Adrenal gland (tissue), 5 donors: ENCODE results near the gene SYNE2.

Source experiments
- POLR2A ChIP-seq, 2 donors: fragments of 450-650 bp; IDR thresholded peaks; one replicate each; pipeline ENCODE4 v1.6.1; 2017; ENCODE audit warnings: antibody characterized with exemption in 2 of 2, mild to moderate bottlenecking in 2 of 2, moderate library complexity in 1 of 2
- TF ChIP-seq, protein P1 (sequence below), 6 experiments: fragments of 450-650 bp in 4 of 6; fragments of 200-600 bp in 2 of 6; sonication (generic) in 1 of 6; IDR thresholded peaks; 1 replicate in 5 of 6; 2 replicates in 1 of 6; pipeline versions ENCODE4 v1.5.1 to v1.8.0; 2016 to 2021; ENCODE audit warnings: antibody characterized with exemption in 6 of 6, mild to moderate bottlenecking in 2 of 6, moderate library complexity in 1 of 6
- donor health status: DM: no; HTN: no; CAD: no.

- TF ChIP-seq, protein P1, sequence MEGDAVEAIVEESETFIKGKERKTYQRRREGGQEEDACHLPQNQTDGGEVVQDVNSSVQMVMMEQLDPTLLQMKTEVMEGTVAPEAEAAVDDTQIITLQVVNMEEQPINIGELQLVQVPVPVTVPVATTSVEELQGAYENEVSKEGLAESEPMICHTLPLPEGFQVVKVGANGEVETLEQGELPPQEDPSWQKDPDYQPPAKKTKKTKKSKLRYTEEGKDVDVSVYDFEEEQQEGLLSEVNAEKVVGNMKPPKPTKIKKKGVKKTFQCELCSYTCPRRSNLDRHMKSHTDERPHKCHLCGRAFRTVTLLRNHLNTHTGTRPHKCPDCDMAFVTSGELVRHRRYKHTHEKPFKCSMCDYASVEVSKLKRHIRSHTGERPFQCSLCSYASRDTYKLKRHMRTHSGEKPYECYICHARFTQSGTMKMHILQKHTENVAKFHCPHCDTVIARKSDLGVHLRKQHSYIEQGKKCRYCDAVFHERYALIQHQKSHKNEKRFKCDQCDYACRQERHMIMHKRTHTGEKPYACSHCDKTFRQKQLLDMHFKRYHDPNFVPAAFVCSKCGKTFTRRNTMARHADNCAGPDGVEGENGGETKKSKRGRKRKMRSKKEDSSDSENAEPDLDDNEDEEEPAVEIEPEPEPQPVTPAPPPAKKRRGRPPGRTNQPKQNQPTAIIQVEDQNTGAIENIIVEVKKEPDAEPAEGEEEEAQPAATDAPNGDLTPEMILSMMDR (IDR thresholded peaks at IDR 0.05), result no peak
- TF ChIP-seq POLR2A (IDR thresholded peaks at IDR 0.05), result no peak
These were observed 197.0 kb downstream of the SYNE2 start for GRCh38 chr14:64049616-64050381.
